ENCODE results near the gene ATXN7.

Gene ATXN7, protein sequence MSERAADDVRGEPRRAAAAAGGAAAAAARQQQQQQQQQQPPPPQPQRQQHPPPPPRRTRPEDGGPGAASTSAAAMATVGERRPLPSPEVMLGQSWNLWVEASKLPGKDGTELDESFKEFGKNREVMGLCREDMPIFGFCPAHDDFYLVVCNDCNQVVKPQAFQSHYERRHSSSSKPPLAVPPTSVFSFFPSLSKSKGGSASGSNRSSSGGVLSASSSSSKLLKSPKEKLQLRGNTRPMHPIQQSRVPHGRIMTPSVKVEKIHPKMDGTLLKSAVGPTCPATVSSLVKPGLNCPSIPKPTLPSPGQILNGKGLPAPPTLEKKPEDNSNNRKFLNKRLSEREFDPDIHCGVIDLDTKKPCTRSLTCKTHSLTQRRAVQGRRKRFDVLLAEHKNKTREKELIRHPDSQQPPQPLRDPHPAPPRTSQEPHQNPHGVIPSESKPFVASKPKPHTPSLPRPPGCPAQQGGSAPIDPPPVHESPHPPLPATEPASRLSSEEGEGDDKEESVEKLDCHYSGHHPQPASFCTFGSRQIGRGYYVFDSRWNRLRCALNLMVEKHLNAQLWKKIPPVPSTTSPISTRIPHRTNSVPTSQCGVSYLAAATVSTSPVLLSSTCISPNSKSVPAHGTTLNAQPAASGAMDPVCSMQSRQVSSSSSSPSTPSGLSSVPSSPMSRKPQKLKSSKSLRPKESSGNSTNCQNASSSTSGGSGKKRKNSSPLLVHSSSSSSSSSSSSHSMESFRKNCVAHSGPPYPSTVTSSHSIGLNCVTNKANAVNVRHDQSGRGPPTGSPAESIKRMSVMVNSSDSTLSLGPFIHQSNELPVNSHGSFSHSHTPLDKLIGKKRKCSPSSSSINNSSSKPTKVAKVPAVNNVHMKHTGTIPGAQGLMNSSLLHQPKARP

DNA sequence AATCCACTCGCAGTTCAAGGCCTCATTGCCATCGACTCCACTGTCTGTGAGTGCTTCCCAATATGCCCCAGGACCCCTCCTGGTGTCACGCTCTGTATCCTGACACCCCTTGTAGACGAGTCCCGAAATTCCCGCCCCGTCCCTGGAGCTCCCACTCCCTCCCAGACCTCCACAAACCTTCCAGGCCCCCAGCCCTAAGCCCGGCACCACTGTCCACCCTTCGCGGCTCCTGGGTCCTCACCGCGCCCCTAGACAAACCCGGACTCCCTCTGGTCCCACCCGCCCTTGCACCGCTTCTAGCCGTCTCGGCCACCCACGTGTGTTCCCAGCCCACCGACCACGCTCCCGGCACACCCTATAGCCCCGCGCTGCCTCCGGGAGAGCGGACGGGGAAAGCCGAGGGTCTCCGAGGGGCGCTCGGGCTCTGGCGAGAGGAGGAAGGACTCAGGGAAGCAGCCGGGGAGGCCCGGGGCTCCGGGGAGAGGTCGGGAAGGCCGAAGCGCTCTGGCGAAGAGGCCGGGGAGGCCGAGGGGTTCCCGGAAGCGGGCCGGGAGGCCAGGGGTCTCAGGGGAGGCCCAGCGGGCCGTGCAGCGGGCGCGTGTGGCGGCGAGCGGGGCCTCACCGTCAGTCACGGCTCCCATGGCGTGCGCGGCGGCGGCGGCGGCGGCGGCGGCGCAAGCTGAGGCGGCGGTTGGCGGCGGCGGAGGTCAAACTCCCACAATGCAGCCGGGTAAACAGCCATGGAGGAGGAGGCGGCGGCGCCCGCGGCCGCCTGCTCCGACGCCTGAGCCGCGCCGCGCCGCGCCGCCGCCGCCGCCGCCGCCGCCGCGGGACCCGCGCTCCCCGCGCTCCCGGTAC is at the start of gene ATXN7, which contains the start of gene THOC7:
Gene ATXN7, plus strand, starts transcription at position 718 of the 858 bp plus-strand sequence. CDS start 48,732 bp downstream, outside the sequence.
Gene THOC7, minus strand, starts transcription at position 656 of the 858 bp plus-strand sequence. Its CDS starts 15 bp downstream, at position 641.
- Histone ChIP-seq H3K27me3 (ENCODE audit: control insufficient read depth, insufficient read depth, low read length) (no peaks in the 10 kb centered on the region), H3K36me3 (ENCODE audit: control insufficient read depth, insufficient read depth, low read length) (no peaks in the 10 kb centered on the region), H3K4me3 (ENCODE audit: low read depth, low read length) (peak within 1 kb of the TSS; percentile 83), H3K4me1 (ENCODE audit: control insufficient read depth, insufficient read depth, low read length) (peaks cover 6% of the 10 kb centered on the region), H3K9ac (ENCODE audit: low read depth, low read length) (peak within 1 kb of the TSS; percentile 91), H3K9me3 (ENCODE audit: control insufficient read depth, insufficient read depth, low read length) (no peaks in the 10 kb centered on the region)

DNA sequence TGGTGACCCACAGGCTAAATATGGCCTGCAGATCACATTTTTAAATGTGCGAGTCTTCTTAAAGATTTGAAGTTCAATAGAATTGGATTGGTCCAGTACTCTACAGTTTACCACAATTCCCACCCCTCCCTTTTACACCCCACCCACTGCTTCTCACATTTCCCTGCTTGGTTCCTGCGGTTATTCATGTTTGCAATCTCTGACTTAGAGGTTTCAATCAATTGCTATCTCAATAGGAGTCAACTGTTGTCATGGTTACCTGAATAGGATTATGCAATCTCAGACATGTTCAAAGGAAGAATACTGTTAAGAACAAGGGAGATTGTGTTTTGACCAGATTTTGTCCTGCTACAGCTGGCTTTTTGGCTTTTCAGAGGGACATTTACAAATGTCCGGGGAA is 49.4 kb upstream of the ATXN7 start:
- H3K36me3 ChIP-seq (ENCODE audit: control insufficient read depth, insufficient read depth, low read length), result no peaks in the 10 kb centered on the region
- H3K4me3 ChIP-seq (ENCODE audit: low read depth, low read length), result no peak overlapping the region
- H3K9ac ChIP-seq (ENCODE audit: low read depth, low read length), result no peak overlapping the region
- H3K27me3 ChIP-seq (ENCODE audit: control insufficient read depth, insufficient read depth, low read length), result no peaks in the 10 kb centered on the region
- H3K9me3 ChIP-seq (ENCODE audit: control insufficient read depth, insufficient read depth, low read length), result no peaks in the 10 kb centered on the region
- peaks cover 2% of the 10 kb centered on the region for H3K4me1 ChIP-seq (ENCODE audit: control insufficient read depth, insufficient read depth, low read length)

GRCh38 chr3:63817225-63817624 is 46.4 kb upstream of the ATXN7 start:
- Histone ChIP-seq H3K36me3 (ENCODE audit: control insufficient read depth, insufficient read depth, low read length) (no peaks in the 10 kb centered on the region), H3K9me3 (ENCODE audit: control insufficient read depth, insufficient read depth, low read length) (no peaks in the 10 kb centered on the region), H3K9ac (ENCODE audit: low read depth, low read length) (no peak overlapping the region), H3K4me1 (ENCODE audit: control insufficient read depth, insufficient read depth, low read length) (peaks cover 2% of the 10 kb centered on the region), H3K27me3 (ENCODE audit: control insufficient read depth, insufficient read depth, low read length) (no peaks in the 10 kb centered on the region), H3K4me3 (ENCODE audit: low read depth, low read length) (no peak overlapping the region)

DNA sequence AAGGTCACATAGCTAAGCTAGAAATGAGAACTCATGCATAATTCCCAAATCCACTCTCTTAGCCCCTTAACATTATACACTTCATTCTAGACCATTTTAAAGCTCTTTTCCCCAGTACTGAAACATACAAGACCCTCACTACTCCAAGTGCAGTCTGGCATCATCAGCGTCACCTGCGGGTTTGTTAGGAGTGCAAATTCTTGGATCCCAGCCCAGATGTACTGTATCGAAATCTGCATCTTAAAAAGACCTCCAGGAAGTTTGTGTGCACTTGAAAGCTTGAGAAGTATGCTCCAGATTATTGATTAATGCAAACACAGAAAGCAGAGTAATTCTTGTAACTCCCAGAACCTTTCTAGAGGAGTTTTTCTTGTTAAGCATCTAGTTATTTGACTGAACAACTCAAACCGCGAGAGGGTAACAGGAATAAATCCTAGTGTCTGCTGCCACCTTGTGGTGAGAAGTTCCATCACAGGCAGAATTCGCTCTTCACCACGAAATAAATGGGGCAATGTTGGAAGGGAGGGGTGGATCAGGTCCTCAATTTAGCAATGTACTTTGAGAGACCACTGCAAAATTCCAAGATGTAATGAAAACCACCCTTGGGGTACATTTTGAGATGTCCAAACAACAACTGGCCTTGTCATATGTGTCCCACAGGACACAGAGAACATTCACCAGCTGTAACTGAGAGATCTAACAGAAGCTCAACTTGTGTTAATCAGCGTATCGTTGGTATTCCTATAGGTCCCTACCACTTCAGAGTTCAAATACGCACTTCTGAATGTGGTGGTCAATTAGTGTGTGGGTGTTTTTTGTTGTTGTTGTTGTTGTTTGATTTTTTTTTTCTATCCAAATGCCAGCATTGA is 45.2 kb upstream of the ATXN7 start:
- Histone ChIP-seq H3K4me3 (ENCODE audit: low read depth, low read length) (no peak overlapping the region), H3K9me3 (ENCODE audit: control insufficient read depth, insufficient read depth, low read length) (no peaks in the 10 kb centered on the region), H3K36me3 (ENCODE audit: control insufficient read depth, insufficient read depth, low read length) (no peaks in the 10 kb centered on the region), H3K27me3 (ENCODE audit: control insufficient read depth, insufficient read depth, low read length) (no peaks in the 10 kb centered on the region), H3K4me1 (ENCODE audit: control insufficient read depth, insufficient read depth, low read length) (peaks cover 2% of the 10 kb centered on the region), H3K9ac (ENCODE audit: low read depth, low read length) (no peak overlapping the region)

DNA sequence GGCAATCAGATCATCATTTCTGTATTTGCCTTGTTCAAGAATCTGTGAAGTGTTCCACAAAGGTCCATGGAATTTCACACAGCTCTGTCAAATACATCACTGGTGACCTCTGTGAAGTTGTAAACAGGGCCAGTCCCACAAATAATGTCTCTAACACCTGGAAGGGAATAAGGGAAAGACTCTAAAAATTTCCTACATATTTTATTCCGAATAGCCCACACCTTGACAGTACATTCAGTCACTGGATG is 44.6 kb upstream of the ATXN7 start, which contains the start of gene C3orf49:
Gene C3orf49, plus strand, starts transcription at position 149 of the 248 bp plus-strand sequence. CDS start 173 bp downstream, outside the sequence.
- Histone ChIP-seq H3K27me3 (ENCODE audit: control insufficient read depth, insufficient read depth, low read length) (no peaks in the 10 kb centered on the region), H3K4me1 (ENCODE audit: control insufficient read depth, insufficient read depth, low read length) (peaks cover 2% of the 10 kb centered on the region), H3K36me3 (ENCODE audit: control insufficient read depth, insufficient read depth, low read length) (no peaks in the 10 kb centered on the region), H3K4me3 (ENCODE audit: low read depth, low read length) (no peak within 1 kb of the TSS), H3K9me3 (ENCODE audit: control insufficient read depth, insufficient read depth, low read length) (no peaks in the 10 kb centered on the region), H3K9ac (ENCODE audit: low read depth, low read length) (no peak within 1 kb of the TSS)

- Histone ChIP-seq H3K27me3 (ENCODE audit: control insufficient read depth, insufficient read depth, low read length) (no peaks in the 10 kb centered on the region), H3K4me1 (ENCODE audit: control insufficient read depth, insufficient read depth, low read length) (no peaks in the 10 kb centered on the region), H3K9ac (ENCODE audit: low read depth, low read length) (no peak overlapping the region), H3K36me3 (ENCODE audit: control insufficient read depth, insufficient read depth, low read length) (no peaks in the 10 kb centered on the region), H3K9me3 (ENCODE audit: control insufficient read depth, insufficient read depth, low read length) (no peaks in the 10 kb centered on the region), H3K4me3 (ENCODE audit: low read depth, low read length) (no peak overlapping the region)
Observed at GRCh38 chr3:63824309-63824708, 39.4 kb upstream of the ATXN7 start.

GRCh38 chr3:63830526-63830925 is 33.1 kb upstream of the ATXN7 start:
- no peaks in the 10 kb centered on the region for H3K4me1 ChIP-seq (ENCODE audit: control insufficient read depth, insufficient read depth, low read length)
- no peaks in the 10 kb centered on the region for H3K9me3 ChIP-seq (ENCODE audit: control insufficient read depth, insufficient read depth, low read length)
- H3K9ac ChIP-seq (ENCODE audit: low read depth, low read length), result no peak overlapping the region
- H3K27me3 ChIP-seq (ENCODE audit: control insufficient read depth, insufficient read depth, low read length), result no peaks in the 10 kb centered on the region
- H3K4me3 ChIP-seq (ENCODE audit: low read depth, low read length), result no peak overlapping the region
- no peaks in the 10 kb centered on the region for H3K36me3 ChIP-seq (ENCODE audit: control insufficient read depth, insufficient read depth, low read length)

- Histone ChIP-seq H3K4me3 (ENCODE audit: low read depth, low read length) (no peak overlapping the region), H3K4me1 (ENCODE audit: control insufficient read depth, insufficient read depth, low read length) (no peaks in the 10 kb centered on the region), H3K9me3 (ENCODE audit: control insufficient read depth, insufficient read depth, low read length) (no peaks in the 10 kb centered on the region), H3K27me3 (ENCODE audit: control insufficient read depth, insufficient read depth, low read length) (no peaks in the 10 kb centered on the region), H3K36me3 (ENCODE audit: control insufficient read depth, insufficient read depth, low read length) (no peaks in the 10 kb centered on the region), H3K9ac (ENCODE audit: low read depth, low read length) (no peak overlapping the region)
Observed at GRCh38 chr3:63832395-63832794, 31.3 kb upstream of the ATXN7 start.

- Histone ChIP-seq H3K9me3 (ENCODE audit: control insufficient read depth, insufficient read depth, low read length) (no peaks in the 10 kb centered on the region), H3K36me3 (ENCODE audit: control insufficient read depth, insufficient read depth, low read length) (no peaks in the 10 kb centered on the region), H3K4me3 (ENCODE audit: low read depth, low read length) (no peak overlapping the region), H3K9ac (ENCODE audit: low read depth, low read length) (no peak overlapping the region), H3K27me3 (ENCODE audit: control insufficient read depth, insufficient read depth, low read length) (no peaks in the 10 kb centered on the region), H3K4me1 (ENCODE audit: control insufficient read depth, insufficient read depth, low read length) (no peaks in the 10 kb centered on the region)
Observed at GRCh38 chr3:63841704-63842103, 22.0 kb upstream of the ATXN7 start.

GRCh38 chr3:63842127-63842526 is 21.5 kb upstream of the ATXN7 start:
- Histone ChIP-seq H3K4me1 (ENCODE audit: control insufficient read depth, insufficient read depth, low read length) (no peaks in the 10 kb centered on the region), H3K9ac (ENCODE audit: low read depth, low read length) (no peak overlapping the region), H3K4me3 (ENCODE audit: low read depth, low read length) (no peak overlapping the region), H3K27me3 (ENCODE audit: control insufficient read depth, insufficient read depth, low read length) (no peaks in the 10 kb centered on the region), H3K36me3 (ENCODE audit: control insufficient read depth, insufficient read depth, low read length) (no peaks in the 10 kb centered on the region), H3K9me3 (ENCODE audit: control insufficient read depth, insufficient read depth, low read length) (no peaks in the 10 kb centered on the region)

Measured in iPS-15b (cell line).